ENCODE results near the gene CDH23. TPM values are rescaled to one million over a fixed set of nuclear protein-coding genes. Genes with fewer than 3 reads are reported as not detected.

CDH23 gene
- total RNA-seq, 1 experiment from 2014 or later, result 2.9 TPM

DNA sequence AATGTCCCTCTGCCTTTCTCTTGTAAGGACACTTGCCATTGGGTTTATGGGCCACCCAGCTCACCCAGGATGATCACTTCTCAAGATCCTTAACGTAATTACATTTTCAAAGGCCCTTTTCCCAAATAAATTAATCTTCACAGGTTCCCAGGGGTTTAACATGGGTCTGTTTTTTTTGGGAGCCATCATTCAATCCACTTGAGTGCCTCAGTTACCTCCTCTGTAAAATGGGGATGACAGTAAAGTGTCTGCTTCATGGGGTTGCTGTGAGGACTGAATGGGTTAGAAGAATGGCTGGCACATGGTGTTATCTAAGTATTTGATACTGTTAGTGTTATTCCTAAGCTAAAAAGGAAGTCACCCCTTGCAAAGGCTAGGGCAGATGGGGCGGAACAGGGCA, 315.4 kb downstream of the CDH23 start:
- ATAC-seq (no peak), DNase-seq (ENCODE audit: low spot score) (no peak)
- no peak overlapping the region; the same call in 1 of the 2 replicates for H3K27ac Mint-ChIP-seq
- ChIA-PET POLR2A (no interaction called here), CTCF (interaction anchor here (1.4 to 4.6 kb wide), 4 partner anchors 15 to 368 kb away, joined by 3 to 34 read pairs (median 6); partner anchors contain the start of gene CDH23)
- TF ChIP-seq, protein P1, sequence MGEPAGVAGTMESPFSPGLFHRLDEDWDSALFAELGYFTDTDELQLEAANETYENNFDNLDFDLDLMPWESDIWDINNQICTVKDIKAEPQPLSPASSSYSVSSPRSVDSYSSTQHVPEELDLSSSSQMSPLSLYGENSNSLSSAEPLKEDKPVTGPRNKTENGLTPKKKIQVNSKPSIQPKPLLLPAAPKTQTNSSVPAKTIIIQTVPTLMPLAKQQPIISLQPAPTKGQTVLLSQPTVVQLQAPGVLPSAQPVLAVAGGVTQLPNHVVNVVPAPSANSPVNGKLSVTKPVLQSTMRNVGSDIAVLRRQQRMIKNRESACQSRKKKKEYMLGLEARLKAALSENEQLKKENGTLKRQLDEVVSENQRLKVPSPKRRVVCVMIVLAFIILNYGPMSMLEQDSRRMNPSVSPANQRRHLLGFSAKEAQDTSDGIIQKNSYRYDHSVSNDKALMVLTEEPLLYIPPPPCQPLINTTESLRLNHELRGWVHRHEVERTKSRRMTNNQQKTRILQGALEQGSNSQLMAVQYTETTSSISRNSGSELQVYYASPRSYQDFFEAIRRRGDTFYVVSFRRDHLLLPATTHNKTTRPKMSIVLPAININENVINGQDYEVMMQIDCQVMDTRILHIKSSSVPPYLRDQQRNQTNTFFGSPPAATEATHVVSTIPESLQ (CRISPR knock-in tag; IDR thresholded peaks at IDR 0.05), result no peak
- no peak for TF ChIP-seq OVOL2 (CRISPR knock-in tag; IDR thresholded peaks at IDR 0.05; ENCODE audit: borderline replicate concordance)
- TF ChIP-seq, protein P2, sequence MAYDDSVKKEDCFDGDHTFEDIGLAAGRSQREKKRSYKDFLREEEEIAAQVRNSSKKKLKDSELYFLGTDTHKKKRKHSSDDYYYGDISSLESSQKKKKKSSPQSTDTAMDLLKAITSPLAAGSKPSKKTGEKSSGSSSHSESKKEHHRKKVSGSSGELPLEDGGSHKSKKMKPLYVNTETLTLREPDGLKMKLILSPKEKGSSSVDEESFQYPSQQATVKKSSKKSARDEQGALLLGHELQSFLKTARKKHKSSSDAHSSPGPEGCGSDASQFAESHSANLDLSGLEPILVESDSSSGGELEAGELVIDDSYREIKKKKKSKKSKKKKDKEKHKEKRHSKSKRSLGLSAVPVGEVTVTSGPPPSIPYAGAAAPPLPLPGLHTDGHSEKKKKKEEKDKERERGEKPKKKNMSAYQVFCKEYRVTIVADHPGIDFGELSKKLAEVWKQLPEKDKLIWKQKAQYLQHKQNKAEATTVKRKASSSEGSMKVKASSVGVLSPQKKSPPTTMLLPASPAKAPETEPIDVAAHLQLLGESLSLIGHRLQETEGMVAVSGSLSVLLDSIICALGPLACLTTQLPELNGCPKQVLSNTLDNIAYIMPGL (CRISPR knock-in tag; IDR thresholded peaks at IDR 0.05), result no peak
- TF ChIP-seq, protein P3, sequence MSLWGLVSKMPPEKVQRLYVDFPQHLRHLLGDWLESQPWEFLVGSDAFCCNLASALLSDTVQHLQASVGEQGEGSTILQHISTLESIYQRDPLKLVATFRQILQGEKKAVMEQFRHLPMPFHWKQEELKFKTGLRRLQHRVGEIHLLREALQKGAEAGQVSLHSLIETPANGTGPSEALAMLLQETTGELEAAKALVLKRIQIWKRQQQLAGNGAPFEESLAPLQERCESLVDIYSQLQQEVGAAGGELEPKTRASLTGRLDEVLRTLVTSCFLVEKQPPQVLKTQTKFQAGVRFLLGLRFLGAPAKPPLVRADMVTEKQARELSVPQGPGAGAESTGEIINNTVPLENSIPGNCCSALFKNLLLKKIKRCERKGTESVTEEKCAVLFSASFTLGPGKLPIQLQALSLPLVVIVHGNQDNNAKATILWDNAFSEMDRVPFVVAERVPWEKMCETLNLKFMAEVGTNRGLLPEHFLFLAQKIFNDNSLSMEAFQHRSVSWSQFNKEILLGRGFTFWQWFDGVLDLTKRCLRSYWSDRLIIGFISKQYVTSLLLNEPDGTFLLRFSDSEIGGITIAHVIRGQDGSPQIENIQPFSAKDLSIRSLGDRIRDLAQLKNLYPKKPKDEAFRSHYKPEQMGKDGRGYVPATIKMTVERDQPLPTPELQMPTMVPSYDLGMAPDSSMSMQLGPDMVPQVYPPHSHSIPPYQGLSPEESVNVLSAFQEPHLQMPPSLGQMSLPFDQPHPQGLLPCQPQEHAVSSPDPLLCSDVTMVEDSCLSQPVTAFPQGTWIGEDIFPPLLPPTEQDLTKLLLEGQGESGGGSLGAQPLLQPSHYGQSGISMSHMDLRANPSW (CRISPR knock-in tag; conservative IDR thresholded peaks at IDR 0.05; ENCODE audit: low read depth), result no peak
- no peak for TF ChIP-seq SP1 (CRISPR knock-in tag; conservative IDR thresholded peaks at IDR 0.05)
- TF ChIP-seq NR3C1 (CRISPR knock-in tag; conservative IDR thresholded peaks at IDR 0.05; ENCODE audit: low read depth), result no peak
- TF ChIP-seq ZNF232 (CRISPR knock-in tag; IDR thresholded peaks at IDR 0.05), result no peak
- TF ChIP-seq NR2C2 (CRISPR knock-in tag; IDR thresholded peaks at IDR 0.05), result no peak
- no peak for TF ChIP-seq MXD4 (CRISPR knock-in tag; IDR thresholded peaks at IDR 0.05; ENCODE audit: borderline replicate concordance)
- TF ChIP-seq CBFB (CRISPR knock-in tag; IDR thresholded peaks at IDR 0.05; ENCODE audit: low read depth), result no peak
- no peak for TF ChIP-seq ZNF416 (CRISPR knock-in tag; IDR thresholded peaks at IDR 0.05)
- TF ChIP-seq, protein P4, sequence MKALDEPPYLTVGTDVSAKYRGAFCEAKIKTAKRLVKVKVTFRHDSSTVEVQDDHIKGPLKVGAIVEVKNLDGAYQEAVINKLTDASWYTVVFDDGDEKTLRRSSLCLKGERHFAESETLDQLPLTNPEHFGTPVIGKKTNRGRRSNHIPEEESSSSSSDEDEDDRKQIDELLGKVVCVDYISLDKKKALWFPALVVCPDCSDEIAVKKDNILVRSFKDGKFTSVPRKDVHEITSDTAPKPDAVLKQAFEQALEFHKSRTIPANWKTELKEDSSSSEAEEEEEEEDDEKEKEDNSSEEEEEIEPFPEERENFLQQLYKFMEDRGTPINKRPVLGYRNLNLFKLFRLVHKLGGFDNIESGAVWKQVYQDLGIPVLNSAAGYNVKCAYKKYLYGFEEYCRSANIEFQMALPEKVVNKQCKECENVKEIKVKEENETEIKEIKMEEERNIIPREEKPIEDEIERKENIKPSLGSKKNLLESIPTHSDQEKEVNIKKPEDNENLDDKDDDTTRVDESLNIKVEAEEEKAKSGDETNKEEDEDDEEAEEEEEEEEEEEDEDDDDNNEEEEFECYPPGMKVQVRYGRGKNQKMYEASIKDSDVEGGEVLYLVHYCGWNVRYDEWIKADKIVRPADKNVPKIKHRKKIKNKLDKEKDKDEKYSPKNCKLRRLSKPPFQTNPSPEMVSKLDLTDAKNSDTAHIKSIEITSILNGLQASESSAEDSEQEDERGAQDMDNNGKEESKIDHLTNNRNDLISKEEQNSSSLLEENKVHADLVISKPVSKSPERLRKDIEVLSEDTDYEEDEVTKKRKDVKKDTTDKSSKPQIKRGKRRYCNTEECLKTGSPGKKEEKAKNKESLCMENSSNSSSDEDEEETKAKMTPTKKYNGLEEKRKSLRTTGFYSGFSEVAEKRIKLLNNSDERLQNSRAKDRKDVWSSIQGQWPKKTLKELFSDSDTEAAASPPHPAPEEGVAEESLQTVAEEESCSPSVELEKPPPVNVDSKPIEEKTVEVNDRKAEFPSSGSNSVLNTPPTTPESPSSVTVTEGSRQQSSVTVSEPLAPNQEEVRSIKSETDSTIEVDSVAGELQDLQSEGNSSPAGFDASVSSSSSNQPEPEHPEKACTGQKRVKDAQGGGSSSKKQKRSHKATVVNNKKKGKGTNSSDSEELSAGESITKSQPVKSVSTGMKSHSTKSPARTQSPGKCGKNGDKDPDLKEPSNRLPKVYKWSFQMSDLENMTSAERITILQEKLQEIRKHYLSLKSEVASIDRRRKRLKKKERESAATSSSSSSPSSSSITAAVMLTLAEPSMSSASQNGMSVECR (CRISPR knock-in tag; IDR thresholded peaks at IDR 0.05; ENCODE audit: borderline replicate concordance), result no peak
- TF ChIP-seq MYBL2 (CRISPR knock-in tag; IDR thresholded peaks at IDR 0.05), result no peak
- TF ChIP-seq GABPB1 (CRISPR knock-in tag; IDR thresholded peaks at IDR 0.05), result no peak
- TF ChIP-seq PRRX2 (CRISPR knock-in tag; IDR thresholded peaks at IDR 0.05), result no peak
- TF ChIP-seq, protein P5, sequence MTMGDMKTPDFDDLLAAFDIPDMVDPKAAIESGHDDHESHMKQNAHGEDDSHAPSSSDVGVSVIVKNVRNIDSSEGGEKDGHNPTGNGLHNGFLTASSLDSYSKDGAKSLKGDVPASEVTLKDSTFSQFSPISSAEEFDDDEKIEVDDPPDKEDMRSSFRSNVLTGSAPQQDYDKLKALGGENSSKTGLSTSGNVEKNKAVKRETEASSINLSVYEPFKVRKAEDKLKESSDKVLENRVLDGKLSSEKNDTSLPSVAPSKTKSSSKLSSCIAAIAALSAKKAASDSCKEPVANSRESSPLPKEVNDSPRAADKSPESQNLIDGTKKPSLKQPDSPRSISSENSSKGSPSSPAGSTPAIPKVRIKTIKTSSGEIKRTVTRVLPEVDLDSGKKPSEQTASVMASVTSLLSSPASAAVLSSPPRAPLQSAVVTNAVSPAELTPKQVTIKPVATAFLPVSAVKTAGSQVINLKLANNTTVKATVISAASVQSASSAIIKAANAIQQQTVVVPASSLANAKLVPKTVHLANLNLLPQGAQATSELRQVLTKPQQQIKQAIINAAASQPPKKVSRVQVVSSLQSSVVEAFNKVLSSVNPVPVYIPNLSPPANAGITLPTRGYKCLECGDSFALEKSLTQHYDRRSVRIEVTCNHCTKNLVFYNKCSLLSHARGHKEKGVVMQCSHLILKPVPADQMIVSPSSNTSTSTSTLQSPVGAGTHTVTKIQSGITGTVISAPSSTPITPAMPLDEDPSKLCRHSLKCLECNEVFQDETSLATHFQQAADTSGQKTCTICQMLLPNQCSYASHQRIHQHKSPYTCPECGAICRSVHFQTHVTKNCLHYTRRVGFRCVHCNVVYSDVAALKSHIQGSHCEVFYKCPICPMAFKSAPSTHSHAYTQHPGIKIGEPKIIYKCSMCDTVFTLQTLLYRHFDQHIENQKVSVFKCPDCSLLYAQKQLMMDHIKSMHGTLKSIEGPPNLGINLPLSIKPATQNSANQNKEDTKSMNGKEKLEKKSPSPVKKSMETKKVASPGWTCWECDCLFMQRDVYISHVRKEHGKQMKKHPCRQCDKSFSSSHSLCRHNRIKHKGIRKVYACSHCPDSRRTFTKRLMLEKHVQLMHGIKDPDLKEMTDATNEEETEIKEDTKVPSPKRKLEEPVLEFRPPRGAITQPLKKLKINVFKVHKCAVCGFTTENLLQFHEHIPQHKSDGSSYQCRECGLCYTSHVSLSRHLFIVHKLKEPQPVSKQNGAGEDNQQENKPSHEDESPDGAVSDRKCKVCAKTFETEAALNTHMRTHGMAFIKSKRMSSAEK (CRISPR knock-in tag; IDR thresholded peaks at IDR 0.05; ENCODE audit: borderline replicate concordance), result no peak
- TF ChIP-seq JUN (CRISPR knock-in tag; IDR thresholded peaks at IDR 0.05), result no peak
- TF ChIP-seq SMAD4 (CRISPR knock-in tag; IDR thresholded peaks at IDR 0.05), result no peak
- TF ChIP-seq, protein P6, sequence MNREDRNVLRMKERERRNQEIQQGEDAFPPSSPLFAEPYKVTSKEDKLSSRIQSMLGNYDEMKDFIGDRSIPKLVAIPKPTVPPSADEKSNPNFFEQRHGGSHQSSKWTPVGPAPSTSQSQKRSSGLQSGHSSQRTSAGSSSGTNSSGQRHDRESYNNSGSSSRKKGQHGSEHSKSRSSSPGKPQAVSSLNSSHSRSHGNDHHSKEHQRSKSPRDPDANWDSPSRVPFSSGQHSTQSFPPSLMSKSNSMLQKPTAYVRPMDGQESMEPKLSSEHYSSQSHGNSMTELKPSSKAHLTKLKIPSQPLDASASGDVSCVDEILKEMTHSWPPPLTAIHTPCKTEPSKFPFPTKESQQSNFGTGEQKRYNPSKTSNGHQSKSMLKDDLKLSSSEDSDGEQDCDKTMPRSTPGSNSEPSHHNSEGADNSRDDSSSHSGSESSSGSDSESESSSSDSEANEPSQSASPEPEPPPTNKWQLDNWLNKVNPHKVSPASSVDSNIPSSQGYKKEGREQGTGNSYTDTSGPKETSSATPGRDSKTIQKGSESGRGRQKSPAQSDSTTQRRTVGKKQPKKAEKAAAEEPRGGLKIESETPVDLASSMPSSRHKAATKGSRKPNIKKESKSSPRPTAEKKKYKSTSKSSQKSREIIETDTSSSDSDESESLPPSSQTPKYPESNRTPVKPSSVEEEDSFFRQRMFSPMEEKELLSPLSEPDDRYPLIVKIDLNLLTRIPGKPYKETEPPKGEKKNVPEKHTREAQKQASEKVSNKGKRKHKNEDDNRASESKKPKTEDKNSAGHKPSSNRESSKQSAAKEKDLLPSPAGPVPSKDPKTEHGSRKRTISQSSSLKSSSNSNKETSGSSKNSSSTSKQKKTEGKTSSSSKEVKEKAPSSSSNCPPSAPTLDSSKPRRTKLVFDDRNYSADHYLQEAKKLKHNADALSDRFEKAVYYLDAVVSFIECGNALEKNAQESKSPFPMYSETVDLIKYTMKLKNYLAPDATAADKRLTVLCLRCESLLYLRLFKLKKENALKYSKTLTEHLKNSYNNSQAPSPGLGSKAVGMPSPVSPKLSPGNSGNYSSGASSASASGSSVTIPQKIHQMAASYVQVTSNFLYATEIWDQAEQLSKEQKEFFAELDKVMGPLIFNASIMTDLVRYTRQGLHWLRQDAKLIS (CRISPR knock-in tag; IDR thresholded peaks at IDR 0.05; ENCODE audit: borderline replicate concordance), result no peak
- no peak overlapping the region for H3K4me3 Mint-ChIP-seq
- H3K36me3 Mint-ChIP-seq, result no peaks in the 10 kb centered on the region
- no peaks in the 10 kb centered on the region; the same call in 1 of the 2 replicates for H3K27me3 Mint-ChIP-seq (ENCODE audit: low read depth)
- no peaks in the 10 kb centered on the region for H3K9me3 Mint-ChIP-seq
- peaks cover 11% of the 10 kb centered on the region for H3K4me1 Mint-ChIP-seq

Measured in WTC11 (cell line).